ENCODE measurements around the gene PRM2. TPM values are rescaled to one million over a fixed set of nuclear protein-coding genes. Genes with fewer than 3 reads are reported as not detected.

Gene PRM2
- not detected in 2 replicates for total RNA-seq

DNA sequence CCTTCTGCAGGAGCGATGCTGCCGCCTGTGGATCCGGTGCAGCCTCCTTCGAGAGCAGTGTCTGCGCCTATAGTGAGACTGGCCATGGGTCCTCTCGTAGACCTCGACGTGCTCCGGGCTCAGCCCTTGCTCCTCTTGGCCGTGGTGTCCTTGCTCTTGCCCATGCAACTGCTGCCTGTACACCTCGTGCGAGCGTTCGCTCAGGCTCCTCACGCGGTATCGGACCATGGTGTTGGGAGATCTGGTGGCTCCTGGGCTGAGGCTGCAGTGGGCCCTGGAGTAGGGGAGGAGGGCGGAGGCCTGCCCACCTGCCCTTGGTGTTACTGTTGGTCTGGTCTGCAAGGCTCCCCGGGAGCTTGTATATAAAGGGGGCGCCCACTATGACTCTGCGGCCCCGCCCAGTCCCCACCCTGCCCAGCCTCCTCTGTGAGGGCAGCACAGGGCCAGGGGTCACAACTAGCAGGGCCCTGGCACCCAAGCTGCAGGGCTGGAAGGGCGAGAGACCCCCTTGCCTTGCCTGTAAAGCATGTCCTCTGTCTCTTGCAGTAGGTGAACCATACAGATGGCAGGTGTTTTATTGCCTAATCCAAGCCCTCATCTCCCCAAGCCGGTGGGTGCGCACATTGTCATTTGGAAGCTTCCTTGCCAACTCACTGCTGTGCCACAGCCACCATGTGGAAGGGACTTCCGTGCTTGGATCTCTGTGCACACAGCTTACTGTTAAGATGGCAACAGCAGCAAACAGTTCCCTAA, at the start of gene PRM2:
PRM2 (minus strand) TSS at position 338 of the 753 bp plus-strand sequence; CDS start at position 228, 110 bp downstream.
- no peak for DNase-seq (ENCODE audit: low read depth)

GRCh38 chr16:11325404-11326083, 49.3 kb upstream of the PRM2 start:
- DNase-seq (ENCODE audit: low read depth), result no peak

DNA sequence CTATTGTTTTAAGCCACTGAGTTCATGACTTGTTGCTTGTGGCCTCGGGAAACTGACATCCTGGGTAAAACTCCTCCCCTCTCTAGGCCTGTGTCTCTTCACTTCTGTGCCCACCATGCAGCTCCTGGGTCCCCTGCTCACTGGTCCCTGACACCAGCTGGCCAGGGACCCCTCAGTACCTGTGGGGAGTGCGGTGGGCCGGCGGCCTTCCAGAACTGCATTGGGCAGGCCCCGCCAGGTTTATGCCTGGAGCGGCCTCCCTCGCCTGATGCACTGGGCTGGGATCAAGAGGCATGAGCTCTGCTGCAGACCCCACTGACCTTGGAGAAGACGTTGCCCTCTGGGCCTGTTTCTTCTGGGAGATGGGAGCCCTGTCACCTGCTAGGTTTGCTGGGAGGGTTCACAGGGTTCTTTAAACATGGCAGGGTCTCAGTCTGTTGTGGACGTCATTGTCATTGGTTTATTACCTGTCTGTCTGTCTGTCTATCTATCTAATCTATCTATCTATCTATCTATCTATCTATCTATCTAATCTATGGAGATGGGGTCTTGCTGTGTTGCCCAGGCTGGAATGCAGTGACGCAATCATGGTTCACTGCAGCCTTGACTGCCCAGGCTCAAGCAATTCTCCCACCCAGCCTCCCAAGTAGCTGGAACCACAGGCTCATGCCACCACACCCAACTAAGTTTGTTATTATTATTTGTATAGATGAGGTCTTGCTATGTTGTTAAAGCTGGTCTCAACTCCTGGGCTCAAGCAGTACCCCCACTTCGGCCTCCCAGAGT, 47.5 kb upstream of the PRM2 start:
- DNase-seq (ENCODE audit: low read depth), result no peak

DNA sequence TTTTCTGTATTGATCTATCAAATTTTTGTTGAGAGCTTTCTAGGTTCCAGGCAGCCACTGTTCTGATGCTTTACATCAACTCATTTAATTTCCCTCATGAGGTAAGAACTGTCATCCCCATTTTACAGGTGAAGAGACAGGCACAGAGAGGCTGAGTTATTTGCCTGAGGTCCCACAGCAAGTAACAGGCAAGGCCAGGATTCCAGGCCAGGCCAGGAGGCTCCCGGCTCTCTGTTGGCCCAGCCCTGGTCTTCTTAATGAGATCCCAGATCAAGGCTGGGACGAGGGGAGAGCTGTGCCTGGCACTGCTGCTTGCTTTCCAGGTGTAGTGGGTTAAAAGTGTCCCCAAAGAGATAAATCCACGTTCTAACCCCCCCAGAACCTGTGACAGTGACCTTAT, 46.5 kb upstream of the PRM2 start:
- DNase-seq (ENCODE audit: low read depth), result no peak

- no peak for DNase-seq (ENCODE audit: low read depth)
Measured at GRCh38 chr16:11321662-11322061, 45.4 kb upstream of the PRM2 start.

DNA sequence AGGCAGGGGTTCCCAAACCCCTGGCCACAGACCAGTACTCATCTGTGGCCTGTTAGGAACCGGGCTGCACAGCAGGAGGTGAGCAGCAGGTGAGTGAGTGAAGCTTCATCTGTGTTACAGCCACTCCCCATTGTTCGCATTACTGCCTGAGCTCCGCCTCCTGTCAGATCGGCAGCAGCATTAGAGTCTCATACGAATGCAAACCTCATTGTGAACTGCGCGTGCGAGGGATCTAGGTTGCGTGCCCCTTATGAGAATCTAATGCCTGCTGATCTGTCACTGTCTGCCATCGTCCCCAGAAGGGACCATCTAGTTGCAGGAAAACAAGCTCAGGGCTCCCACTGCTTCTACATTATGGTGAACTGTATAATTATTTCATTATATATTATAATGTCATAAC, 43.9 kb upstream of the PRM2 start:
- DNase-seq (ENCODE audit: low read depth), result no peak

DNA sequence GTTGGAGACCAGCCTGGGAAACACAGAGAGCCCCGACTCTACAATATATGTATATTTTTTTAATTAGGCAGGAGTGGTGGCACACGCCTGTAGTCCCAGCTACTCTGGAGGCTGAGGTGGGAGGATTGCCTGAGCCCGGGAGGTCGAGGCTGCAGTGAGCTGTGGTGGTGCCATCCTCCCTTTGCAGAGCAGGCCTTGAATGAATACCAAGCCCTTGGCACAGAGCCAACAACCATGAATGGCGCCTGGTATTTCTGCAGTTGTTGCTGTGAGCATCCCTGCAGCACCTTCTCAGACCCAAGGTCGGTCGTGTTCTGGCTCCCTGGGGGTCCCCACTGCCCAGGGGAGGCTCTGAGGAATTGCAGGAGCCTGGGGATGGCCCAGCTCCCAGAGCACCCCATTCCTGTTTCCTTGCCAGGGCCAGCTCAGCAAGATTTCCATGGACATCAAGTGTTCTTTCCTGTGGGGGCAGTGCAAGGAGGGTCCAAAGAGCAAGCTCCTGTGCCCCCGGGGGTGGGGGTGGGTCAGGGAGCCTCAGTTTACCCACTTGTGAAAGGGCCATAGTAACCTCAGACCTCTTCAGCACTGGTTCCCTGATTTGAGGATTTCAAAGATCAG, 43.4 kb upstream of the PRM2 start:
- DNase-seq (ENCODE audit: low read depth), result no peak

- DNase-seq (ENCODE audit: low read depth), result no peak
Measured at GRCh38 chr16:11318817-11319216, 42.5 kb upstream of the PRM2 start.

DNA sequence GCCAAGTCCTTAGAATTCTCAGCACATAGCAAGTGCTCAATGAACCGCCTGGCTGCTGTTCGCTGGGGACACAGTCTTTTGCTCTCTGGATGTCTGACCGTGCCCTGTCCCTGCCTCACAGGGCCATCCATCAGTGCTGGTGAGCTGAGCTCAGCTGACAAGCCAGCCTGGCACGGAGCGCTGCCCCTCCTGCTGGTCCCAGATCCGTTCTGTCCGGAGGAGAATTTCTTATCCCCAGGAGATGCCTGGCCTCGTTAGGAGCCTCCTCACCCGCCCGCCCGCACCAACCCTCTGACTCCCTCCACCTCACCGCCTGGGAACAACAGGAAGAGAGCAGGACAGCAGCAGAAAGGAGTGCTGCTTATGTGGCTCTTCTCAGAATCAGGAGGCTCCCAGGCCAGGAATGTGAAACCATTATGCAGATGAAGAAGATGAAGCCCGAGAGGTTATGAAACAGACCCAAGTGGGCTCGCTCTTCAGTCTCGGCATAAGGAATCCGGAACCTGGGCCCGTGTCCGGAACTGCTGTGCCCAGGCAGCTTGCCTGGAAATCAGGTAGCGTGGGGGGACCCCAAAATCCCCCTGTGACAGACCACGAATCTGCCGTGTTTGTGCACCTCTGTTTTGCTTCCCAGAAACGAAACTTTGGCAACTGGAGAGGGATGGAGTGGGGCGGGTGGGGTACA, 40.2 kb upstream of the PRM2 start:
- DNase-seq (ENCODE audit: low read depth), result peak; percentile 27

- DNase-seq (ENCODE audit: low read depth), result peak; percentile 94
Measured at GRCh38 chr16:11315510-11315909, 39.2 kb upstream of the PRM2 start.

GRCh38 chr16:11314309-11314894, 38.1 kb upstream of the PRM2 start:
- DNase-seq (ENCODE audit: low read depth), result no peak

DNA sequence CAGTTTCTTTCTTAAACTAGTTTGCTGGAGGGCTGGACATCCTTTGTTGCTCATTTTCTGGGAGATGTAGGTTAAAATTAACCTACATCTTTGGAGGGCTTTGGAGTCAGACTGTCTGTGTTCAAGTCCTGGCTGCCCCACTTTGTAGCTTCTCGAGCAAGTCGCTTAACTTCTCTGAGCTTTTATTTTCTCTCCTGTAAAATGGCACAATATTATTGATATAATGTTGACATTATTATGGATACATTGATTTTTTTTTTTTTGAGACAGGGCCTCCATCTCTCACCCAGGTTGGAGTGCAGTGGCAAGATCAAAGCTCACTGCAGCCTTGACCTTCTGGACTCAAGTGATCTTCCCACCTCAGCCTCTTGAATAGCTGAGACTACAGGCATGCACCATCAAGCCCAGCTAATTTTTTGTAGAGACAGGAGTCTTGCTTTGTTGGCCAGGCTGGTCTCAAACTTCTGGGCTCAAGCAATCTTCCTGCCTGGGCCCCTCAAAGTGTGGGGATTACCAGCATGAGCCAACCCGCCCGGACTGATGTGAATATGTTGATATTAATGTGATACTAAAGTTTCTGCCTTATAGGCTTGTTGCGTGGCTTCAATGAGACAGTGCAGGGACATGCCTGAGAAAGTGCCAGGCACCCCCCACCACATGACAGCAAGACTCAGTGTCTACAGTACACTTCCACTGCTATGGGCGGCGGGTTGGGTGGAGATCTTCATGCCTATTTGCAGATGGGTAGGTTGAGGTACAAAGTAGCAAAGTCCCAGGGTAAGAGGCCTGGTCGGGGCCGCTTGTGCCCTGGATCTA, 37.4 kb upstream of the PRM2 start:
- DNase-seq (ENCODE audit: low read depth), result no peak

- DNase-seq (ENCODE audit: low read depth), result peak; percentile 80
Measured at GRCh38 chr16:11312718-11313492, 36.6 kb upstream of the PRM2 start.

DNA sequence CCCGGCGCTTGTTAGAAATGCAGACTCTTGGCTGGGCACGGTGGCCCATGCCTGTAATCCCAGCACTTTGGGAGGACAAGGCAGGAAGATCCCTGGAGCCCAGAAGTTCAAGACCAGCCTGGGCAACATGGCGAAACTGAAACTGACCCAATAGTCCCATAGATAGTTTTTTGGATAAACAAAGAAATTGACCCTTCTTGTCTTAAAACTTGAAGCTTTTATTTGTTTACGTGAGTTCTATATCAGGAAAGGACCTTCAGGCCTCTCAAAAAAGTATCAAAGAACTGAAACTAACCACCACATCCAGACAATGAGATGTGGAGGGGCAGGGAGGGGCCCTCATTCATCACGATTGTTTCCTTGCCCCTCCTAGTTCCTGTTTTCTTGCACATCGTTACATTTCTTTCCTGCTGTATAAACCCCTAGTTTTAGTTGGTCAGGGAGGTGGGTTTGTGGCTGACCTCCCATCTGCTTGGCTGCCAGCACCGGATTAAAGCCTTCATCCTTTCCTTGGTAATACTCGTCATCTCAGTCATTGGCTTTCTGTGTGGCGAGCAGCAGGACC, 34.8 kb upstream of the PRM2 start:
- DNase-seq (ENCODE audit: low read depth), result no peak

GRCh38 chr16:11310634-11310977, 34.3 kb upstream of the PRM2 start:
- no peak for DNase-seq (ENCODE audit: low read depth)

GRCh38 chr16:11309895-11310633, 33.8 kb upstream of the PRM2 start:
- peak; percentile 60 for DNase-seq (ENCODE audit: low read depth)

- DNase-seq (ENCODE audit: low read depth), result peak; percentile 64
Measured at GRCh38 chr16:11308493-11309283, 32.4 kb upstream of the PRM2 start.
